Endothelial cell (in vitro differentiated cells): ENCODE measurements around the gene RPL38. TPM values are rescaled to one million over a fixed set of nuclear protein-coding genes. Genes with fewer than 3 reads are reported as not detected.

Source experiments
- DNase-seq: peaks from one replicate; pipeline ENCODE4 v3.0.0; 2021; ENCODE audit warnings: low spot score
- H3K27ac Mint-ChIP-seq: one replicate; pipeline ENCODE4 v1.8.0; 2021; ENCODE audit warnings: mixed read lengths, inconsistent platforms; ENCODE audit not compliant: unreplicated experiment
- H3K27me3 Mint-ChIP-seq: one replicate; pipeline ENCODE4 v1.8.0; 2021; ENCODE audit warnings: mild to moderate bottlenecking, moderate library complexity, mixed read lengths, inconsistent platforms; ENCODE audit not compliant: unreplicated experiment
- H3K36me3 Mint-ChIP-seq: one replicate; pipeline ENCODE4 v1.8.0; 2021; ENCODE audit warnings: mild to moderate bottlenecking, low read depth, mixed read lengths, inconsistent platforms; ENCODE audit not compliant: unreplicated experiment
- H3K4me1 Mint-ChIP-seq: one replicate; pipeline ENCODE4 v1.8.0; 2021; ENCODE audit warnings: mild to moderate bottlenecking, mixed read lengths, inconsistent platforms; ENCODE audit not compliant: unreplicated experiment
- H3K4me3 Mint-ChIP-seq: one replicate; pipeline ENCODE4 v1.8.0; 2021; ENCODE audit warnings: mild to moderate bottlenecking, mixed read lengths, inconsistent platforms; ENCODE audit not compliant: unreplicated experiment
- H3K9me3 Mint-ChIP-seq: one replicate; pipeline ENCODE4 v1.8.0; 2021; ENCODE audit warnings: mixed read lengths, inconsistent platforms; ENCODE audit not compliant: unreplicated experiment
- total RNA-seq: library from RNA; stranded (reverse); fragmentation: NEBNext Ultra II Directional; extraction: Animal tissue kit (Norgen Biotek cat#: 25700); gene quantifications from one replicate; pipeline ENCODE4 v1.2.1, GENCODE V29; 2021; ENCODE audit not compliant: unreplicated experiment
- TF ChIP-seq, protein P1 (sequence below): fragments of 200-600 bp; sonication (generic); IDR thresholded peaks from one replicate; pipeline ENCODE4 v1.5.0; 2021; ENCODE audit warnings: antibody characterized with exemption; ENCODE audit not compliant: unreplicated experiment

The RPL38 gene
- total RNA-seq, 1 donor from 2014 or later, result 1,802 TPM

DNA sequence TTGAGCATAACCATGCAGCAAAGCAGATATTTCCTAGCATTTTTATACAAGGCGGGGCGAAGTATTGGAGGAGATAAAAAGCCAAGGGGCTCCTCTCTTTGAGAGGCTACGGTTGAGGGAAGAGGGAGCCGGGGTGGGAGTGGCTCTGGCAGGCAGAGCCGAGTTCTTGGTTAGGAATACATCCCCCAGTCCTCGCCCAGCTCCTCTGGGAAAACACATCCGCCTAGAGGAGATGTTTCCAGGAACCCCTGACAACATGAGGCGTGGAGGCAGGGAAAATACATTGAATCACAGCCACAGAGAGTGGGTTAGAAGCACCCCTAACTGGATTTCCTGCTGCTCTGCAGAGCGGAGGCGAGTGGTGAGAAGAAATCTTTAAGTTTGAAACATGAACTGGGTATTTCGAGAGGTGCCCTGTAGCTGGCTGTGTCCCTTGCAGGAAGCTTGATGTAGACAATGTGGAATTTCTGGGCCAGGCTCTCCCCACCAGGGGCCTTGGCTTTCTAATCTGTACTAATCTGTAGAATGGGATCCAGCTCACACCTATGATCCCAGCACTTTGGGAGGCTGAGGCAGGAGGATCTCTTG lies 37.2 kb downstream of the RPL38 start:
- DNase-seq, result no peak
- Mint-ChIP-seq H3K27ac (no peak overlapping the region), H3K4me1 (peaks cover 6% of the 10 kb centered on the region), H3K36me3 (no peaks in the 10 kb centered on the region), H3K9me3 (no peaks in the 10 kb centered on the region), H3K4me3 (no peak overlapping the region), H3K27me3 (peaks cover 4% of the 10 kb centered on the region)
- TF ChIP-seq, protein P1, sequence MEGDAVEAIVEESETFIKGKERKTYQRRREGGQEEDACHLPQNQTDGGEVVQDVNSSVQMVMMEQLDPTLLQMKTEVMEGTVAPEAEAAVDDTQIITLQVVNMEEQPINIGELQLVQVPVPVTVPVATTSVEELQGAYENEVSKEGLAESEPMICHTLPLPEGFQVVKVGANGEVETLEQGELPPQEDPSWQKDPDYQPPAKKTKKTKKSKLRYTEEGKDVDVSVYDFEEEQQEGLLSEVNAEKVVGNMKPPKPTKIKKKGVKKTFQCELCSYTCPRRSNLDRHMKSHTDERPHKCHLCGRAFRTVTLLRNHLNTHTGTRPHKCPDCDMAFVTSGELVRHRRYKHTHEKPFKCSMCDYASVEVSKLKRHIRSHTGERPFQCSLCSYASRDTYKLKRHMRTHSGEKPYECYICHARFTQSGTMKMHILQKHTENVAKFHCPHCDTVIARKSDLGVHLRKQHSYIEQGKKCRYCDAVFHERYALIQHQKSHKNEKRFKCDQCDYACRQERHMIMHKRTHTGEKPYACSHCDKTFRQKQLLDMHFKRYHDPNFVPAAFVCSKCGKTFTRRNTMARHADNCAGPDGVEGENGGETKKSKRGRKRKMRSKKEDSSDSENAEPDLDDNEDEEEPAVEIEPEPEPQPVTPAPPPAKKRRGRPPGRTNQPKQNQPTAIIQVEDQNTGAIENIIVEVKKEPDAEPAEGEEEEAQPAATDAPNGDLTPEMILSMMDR, result no peak

DNA sequence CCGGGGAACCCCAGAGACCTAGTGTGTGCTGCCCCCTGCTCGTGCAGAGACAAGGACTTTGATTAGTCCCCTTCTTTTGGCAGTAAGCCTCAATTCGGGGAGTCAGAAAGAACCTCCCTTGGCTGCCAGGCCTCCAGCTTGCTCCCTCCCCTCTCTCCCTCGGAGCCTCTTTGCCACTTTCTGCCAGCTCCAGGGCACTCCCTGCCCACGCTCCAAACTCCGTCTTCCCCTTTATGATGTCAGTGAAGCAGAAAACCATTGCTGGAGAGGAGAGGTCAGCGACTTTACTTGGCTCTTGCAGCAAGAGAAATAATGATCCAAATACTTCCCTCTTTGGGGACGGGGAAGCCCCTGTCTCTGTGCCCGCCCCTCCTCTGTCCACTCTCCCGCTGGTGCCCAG lies 38.0 kb downstream of the RPL38 start:
- no peaks in the 10 kb centered on the region for H3K9me3 Mint-ChIP-seq
- TF ChIP-seq, protein P1, result no peak
- peaks cover 4% of the 10 kb centered on the region for H3K27me3 Mint-ChIP-seq
- peaks cover 7% of the 10 kb centered on the region for H3K4me1 Mint-ChIP-seq
- DNase-seq, result no peak
- no peak overlapping the region for H3K27ac Mint-ChIP-seq
- no peaks in the 10 kb centered on the region for H3K36me3 Mint-ChIP-seq
- H3K4me3 Mint-ChIP-seq, result no peak overlapping the region

DNA sequence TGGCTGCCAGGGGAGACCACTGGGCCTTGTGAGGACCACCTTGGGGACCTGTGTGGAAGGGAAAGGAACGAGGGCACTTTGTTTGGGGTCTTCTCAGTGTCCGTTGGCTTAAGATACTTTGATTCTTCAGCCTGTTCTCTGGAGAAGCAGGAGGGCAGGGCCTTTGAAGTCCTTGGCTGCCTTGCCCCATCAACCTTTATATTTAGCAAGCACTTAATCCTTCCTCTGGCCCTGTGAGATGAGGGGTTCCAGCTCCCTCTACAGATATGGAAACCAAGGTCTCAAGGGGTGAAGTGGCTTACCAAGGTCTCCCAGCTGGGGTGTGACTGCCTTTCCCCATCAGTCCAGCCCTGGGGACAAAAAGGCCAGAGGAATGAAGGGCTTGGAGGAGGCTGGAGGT lies 38.4 kb downstream of the RPL38 start:
- Mint-ChIP-seq H3K27me3 (peaks cover 4% of the 10 kb centered on the region), H3K27ac (no peak overlapping the region), H3K9me3 (no peaks in the 10 kb centered on the region), H3K36me3 (no peaks in the 10 kb centered on the region), H3K4me1 (peaks cover 5% of the 10 kb centered on the region), H3K4me3 (no peak overlapping the region)
- TF ChIP-seq, protein P1, result no peak
- DNase-seq, result no peak

DNA sequence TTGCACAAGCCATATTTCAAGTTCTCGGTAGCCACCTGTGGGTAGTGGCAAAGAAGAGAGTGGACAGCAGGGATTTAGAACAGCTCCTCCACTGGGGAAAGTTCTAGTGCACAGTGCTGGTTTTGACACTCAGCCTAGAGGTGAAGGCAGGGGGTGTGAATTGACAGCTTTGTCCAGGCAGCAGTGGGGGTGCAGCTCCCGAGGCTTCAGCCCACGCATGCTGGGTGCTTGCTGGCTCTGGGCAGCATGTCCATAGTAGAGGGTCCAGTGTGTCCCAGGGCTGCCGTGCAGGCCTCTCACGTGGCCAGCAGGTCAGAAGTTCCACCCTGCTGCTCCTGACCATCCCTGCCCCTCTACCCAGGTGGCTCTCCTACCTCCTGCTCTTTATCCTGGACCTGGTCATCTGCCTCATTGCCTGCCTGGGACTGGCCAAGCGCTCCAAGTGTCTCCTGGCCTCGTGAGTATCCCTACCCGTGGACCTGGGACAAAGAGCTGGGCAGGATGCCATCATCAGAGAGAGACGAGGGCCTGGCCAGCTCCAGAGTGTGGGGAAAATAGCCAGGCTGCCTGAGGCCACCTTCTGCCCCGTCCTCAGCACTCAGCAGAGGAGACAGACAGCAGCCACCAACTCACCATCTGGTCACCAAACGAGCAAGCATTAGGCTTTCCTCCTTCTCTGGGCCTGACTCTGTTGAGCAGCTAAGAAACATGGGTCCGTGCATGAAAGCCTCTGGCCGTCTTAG lies 39.7 kb downstream of the RPL38 start:
- H3K36me3 Mint-ChIP-seq, result no peaks in the 10 kb centered on the region
- TF ChIP-seq, protein P1, result no peak
- no peak overlapping the region for H3K4me3 Mint-ChIP-seq
- H3K27ac Mint-ChIP-seq, result no peak overlapping the region
- peaks cover 5% of the 10 kb centered on the region for H3K4me1 Mint-ChIP-seq
- DNase-seq, result no peak
- peaks cover 8% of the 10 kb centered on the region for H3K27me3 Mint-ChIP-seq
- no peaks in the 10 kb centered on the region for H3K9me3 Mint-ChIP-seq

DNA sequence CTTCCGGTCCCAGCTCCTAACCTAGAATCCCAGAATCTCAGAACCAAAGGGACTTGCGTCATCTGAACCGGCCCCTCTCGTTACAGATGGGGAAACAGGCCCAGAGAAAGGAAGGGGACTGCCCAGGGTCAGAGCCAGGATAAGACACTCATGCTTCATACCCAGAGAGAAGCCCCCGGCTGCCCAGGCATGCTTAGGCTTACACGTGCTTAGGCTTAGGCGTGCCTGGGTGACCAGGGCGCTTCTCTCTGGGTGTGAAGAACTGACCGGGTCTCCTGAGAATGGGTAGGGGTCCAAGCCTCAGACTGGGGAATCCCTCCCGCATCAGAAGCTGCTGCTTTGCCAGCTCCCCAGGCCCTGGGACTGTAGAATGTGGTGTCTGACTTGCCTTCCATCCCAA lies 40.6 kb downstream of the RPL38 start:
- Mint-ChIP-seq H3K4me3 (no peak overlapping the region), H3K27ac (no peak overlapping the region), H3K27me3 (peaks cover 14% of the 10 kb centered on the region), H3K9me3 (no peaks in the 10 kb centered on the region), H3K36me3 (no peaks in the 10 kb centered on the region), H3K4me1 (peaks cover 5% of the 10 kb centered on the region)
- TF ChIP-seq, protein P1, result no peak
- DNase-seq, result no peak
